Measurements from ENCODE around the gene CDH11.

GRCh38 chr16:64924086-64924485 lies 197.8 kb downstream of the CDH11 start:
- TF ChIP-seq CTCF (IDR thresholded peaks at IDR 0.05; ENCODE audit: low read depth, low read length) = no peak
- no peak for TF ChIP-seq EZH2phosphoT487 (IDR thresholded peaks at IDR 0.05; ENCODE audit: low read depth)
